Measurements from ENCODE around the gene HOXA11.

The HOXA11 gene

GRCh38 chr7:27152816-27153442 is 32.1 kb downstream of the HOXA11 start:
- no peak for TF ChIP-seq POLR2A (IDR thresholded peaks at IDR 0.05; ENCODE audit: low read depth, low read length)
- no peak for DNase-seq (ENCODE audit: insufficient read length, low spot score)
- no peak for FAIRE-seq

- TF ChIP-seq POLR2A (IDR thresholded peaks at IDR 0.05; ENCODE audit: low read depth, low read length): no peak
- FAIRE-seq (no peak), DNase-seq (ENCODE audit: insufficient read length, low spot score) (no peak)
Measured at GRCh38 chr7:27151931-27152815, 32.9 kb downstream of the HOXA11 start, which contains the start of gene HOXA3. Gene HOXA3, minus strand, starts transcription at chr7:27152583. Its CDS starts 41,943 bp downstream, at chr7:27110640.

DNA sequence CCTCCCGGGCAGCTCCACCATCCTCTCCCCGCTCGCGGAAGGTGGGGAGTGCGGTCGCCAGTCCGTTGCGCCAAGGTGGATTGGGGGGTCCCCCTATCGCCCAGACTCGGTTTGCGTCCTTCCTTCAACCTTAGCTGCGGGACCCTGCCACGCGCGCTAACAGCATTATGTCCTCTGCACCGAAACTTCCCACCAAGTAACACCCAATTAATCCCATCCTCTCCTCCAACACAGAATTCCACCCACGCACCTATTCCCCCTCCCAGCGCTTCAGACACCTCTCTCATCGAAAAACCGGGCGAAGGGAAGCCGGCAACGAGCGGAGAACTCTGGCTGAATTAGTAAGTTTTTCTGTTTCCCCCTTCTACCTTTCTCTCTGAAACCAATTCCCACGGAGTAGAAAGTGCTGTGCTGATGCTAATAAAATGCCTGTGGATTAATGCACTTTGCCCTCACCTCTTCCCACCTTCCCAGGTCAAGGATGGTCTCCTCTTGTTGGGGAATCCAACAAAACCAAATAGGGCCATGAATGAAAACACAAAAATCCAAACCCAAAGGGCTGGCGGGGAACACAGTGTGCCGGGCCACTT is 33.6 kb downstream of the HOXA11 start:
- no peak for TF ChIP-seq POLR2A (IDR thresholded peaks at IDR 0.05; ENCODE audit: low read depth, low read length)
- DNase-seq (ENCODE audit: insufficient read length, low spot score) (no peak), FAIRE-seq (no peak)

DNA sequence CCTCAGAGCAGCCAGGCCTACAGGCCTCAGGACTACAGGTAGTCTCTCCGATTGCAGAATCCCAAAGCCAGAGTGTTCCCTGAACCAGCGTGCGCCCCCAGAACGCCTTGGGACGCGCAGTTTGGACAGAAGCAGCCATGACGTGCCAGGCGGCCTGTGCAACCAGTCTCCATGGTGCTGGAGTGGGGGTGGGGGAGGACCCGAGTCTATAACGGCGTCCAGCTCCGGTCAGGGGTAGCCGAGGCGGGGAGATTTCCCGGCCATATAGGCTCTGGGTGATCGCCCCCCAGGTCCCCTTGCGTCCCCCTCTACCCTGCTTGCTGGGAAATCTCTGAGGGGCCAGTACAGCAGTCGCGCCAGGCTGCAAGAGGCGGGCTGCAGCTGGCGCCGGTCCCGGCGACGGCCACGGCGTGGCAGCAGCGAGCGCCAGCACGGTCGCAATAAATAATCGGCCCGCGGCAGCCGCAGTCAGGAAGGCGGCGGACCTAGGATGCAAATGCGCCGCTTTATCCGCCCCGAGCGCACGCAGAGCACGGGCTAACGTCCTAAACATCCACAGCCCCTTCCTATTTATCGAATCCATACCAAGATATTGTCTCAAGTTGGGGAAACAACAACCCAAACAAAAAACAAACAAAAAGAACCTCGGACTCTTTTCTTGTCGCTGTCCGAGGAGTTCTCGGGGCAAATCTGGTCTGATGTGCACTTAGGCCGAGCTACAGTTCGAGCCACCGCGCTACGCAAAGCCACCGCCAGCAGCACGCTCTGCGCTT is 34.3 kb downstream of the HOXA11 start:
- no peak for TF ChIP-seq POLR2A (IDR thresholded peaks at IDR 0.05; ENCODE audit: low read depth, low read length)
- DNase-seq (ENCODE audit: insufficient read length, low spot score) (peak; percentile 100), FAIRE-seq (no peak)

GRCh38 chr7:27149842-27150567 is 35.0 kb downstream of the HOXA11 start:
- FAIRE-seq (no peak), DNase-seq (ENCODE audit: insufficient read length, low spot score) (no peak)
- no peak for TF ChIP-seq POLR2A (IDR thresholded peaks at IDR 0.05; ENCODE audit: low read depth, low read length)

DNA sequence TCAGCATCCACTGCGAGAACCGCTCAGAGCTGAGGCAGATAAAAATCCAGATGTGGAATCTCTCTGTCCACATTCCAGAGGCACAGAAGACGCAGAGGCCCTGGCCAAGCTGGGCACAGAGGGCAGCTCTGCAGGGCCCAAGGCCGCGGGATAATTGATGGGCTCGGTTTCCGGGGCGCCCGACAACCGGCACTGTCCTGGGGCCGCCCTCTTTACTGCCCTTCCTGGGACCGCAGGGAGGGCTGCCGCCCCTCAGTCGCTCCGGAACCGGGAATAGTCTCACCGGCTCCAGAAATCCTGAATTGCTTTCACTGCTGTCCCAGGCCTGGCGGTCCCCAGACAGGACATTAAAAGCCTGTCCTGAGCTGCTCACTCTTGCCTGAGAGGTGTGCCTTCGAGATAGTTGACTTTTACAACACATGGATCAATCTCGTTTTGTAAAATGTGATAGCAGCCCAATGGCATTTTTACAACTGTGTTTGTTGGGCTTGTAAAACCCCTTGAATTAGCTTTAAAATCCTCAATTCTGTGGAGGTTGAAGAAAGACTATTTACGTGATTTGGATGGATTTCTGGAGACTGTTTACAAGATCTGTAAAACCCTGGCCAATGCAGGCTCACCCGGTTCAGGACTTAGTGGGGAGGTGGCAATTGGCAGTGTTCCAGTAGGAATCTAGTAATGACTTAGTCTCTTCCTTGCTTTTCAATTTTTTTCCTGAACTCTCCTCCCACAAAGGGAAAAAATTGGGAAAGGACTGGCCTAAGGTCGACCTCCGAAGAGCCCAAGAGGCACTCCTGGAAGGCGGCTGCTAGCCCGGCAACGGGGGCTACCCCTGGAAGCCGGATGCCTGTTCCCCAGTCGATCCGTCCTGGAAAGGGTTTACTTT is 36.0 kb downstream of the HOXA11 start:
- TF ChIP-seq POLR2A (IDR thresholded peaks at IDR 0.05; ENCODE audit: low read depth, low read length): no peak
- FAIRE-seq (no peak), DNase-seq (ENCODE audit: insufficient read length, low spot score) (no peak)

GRCh38 chr7:27148031-27148755 is 36.8 kb downstream of the HOXA11 start:
- TF ChIP-seq POLR2A (IDR thresholded peaks at IDR 0.05; ENCODE audit: low read depth, low read length): no peak
- DNase-seq (ENCODE audit: insufficient read length, low spot score) (no peak), FAIRE-seq (no peak)

DNA sequence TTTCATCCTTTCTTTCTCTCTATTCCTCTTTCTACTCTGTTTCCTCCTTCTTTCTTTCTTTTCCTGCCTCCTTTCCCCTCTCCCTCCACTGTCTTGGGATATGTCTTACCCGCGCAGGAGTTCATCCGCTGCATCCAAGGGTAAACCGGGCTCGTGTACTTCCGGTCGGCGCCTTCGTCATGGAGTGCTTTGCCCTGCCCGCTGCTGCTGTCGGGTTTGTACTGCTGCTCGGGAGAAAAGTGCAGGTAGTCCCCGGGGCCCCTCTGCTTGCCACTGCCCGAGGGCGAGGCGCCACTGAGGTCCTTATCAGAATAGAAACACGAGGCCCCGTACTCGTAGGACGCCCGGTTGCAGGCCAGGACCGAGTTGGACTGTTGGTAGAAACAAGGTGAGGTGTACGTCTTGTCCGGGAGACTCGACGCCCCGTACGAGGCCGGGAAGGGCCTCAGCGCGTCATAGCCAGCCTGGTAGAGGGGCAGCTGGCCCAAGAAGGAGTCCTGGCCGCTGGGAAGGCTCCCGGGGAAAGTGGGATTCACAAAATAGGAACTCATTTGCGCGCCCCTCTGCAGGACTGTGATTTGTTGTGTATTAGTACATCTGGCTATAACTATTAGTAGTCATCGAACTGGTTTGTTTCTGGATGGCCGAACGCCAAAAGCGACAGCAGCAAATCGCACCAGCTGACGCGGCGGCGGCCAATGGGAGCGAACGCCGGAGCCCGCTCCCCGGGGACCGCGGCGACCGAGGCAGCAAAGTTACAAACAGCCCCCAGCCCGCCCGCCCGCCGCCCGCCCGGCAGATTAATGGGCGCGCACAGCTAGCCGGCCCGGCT is 37.6 kb downstream of the HOXA11 start, which contains the start of gene HOXA6:
Gene HOXA6, minus strand, starts transcription at position 576 of the 832 bp plus-strand sequence. Its CDS starts 25 bp downstream, at position 551.
- FAIRE-seq (no peak), DNase-seq (ENCODE audit: insufficient read length, low spot score) (no peak)
- no peak for TF ChIP-seq POLR2A (IDR thresholded peaks at IDR 0.05; ENCODE audit: low read depth, low read length)

DNA sequence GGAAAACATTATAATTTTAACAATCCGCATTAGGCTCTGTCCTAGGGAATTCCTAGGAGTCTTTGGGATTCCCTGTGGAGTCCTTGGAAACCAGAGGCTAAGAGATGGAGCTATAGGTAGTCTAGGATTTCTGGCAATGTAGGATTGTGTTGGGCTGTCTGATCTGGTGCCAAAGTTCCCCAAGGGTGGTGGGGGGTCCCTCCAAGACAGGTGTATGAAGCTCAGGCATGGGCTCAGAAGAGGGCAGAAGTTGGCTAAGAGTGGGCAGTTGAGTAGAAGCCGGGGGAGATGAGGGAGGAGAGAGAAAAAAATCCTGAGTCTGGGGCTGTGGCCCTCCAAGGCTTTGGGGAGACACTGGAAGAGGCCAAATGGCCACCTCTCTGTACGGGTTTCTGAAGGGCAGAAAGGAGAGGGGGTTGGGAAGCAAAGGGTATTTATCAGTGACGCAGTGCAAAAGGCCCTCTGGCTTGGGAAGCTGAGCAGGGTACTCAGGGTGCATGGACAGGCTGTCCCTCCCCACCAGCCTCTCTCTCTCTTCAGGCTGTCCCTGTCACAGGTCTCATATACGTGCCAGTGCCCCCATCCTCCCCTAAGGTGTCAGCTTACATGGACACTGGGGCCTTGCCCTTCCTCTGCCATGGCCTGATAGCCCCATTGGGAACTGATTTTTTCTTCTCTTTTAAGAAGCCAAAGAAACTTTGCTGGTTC is 38.4 kb downstream of the HOXA11 start:
- FAIRE-seq: no peak

DNA sequence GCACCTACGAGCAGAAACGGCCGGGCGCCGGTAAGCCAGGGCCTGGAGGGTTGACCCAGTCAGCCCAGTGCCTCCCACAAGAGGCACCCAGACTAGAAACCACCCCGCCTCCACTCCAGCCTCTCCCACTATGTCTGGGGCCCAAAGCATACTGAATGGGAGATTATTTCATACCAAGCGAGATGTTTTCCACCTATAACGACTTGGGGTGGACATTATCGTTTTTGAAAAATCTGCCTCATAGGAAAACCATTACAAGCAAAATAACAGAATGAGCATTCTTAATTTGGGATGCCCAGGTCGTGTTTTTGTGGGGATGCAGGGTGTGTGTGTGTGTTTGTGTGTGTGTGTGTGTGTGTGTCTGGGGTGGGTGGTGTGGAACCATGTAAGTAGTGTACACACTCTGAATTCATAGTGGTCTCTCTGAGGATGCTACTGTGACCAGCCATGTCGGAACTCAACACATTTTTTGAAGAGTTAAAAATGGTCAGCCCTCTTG is 39.1 kb downstream of the HOXA11 start:
- DNase-seq (ENCODE audit: insufficient read length, low spot score) (no peak), FAIRE-seq (no peak)
- no peak for TF ChIP-seq POLR2A (IDR thresholded peaks at IDR 0.05; ENCODE audit: low read depth, low read length)

More for the DNA sequence above, 38.4 kb downstream of the HOXA11 start:
- TF ChIP-seq POLR2A (IDR thresholded peaks at IDR 0.05; ENCODE audit: low read depth, low read length): no peak
- DNase-seq (ENCODE audit: insufficient read length, low spot score): no peak

Measured in H54 (cell line).